Endodermal cell (in vitro differentiated cells): ENCODE data around the gene KRT15. TPM values are rescaled to one million over a fixed set of nuclear protein-coding genes. Genes with fewer than 3 reads are reported as not detected.

Source experiments
- DNase-seq: peaks from one replicate; pipeline ENCODE4 v3.0.0-alpha.2; 2017
- H3K27ac ChIP-seq: 2 replicates; pipeline ENCODE4 v1.5.1; 2013; ENCODE audit warnings: mild to moderate bottlenecking, low read depth, low read length, moderate library complexity
- H3K27me3 ChIP-seq: 2 replicates; pipeline ENCODE4 v1.6.1; 2013; ENCODE audit warnings: mild to moderate bottlenecking, low read length, moderate library complexity; ENCODE audit not compliant: insufficient read depth, control insufficient read depth, poor library complexity, severe bottlenecking
- H3K36me3 ChIP-seq: 2 replicates; pipeline ENCODE4 v1.7.0; 2013; ENCODE audit warnings: mild to moderate bottlenecking, low read length, moderate library complexity; ENCODE audit not compliant: control insufficient read depth, insufficient read depth
- H3K4me1 ChIP-seq: one replicate; pipeline ENCODE4 v1.7.0; 2013; ENCODE audit warnings: low read length; ENCODE audit not compliant: control insufficient read depth, insufficient read depth
- H3K4me3 ChIP-seq: 2 replicates; pipeline ENCODE4 v1.5.1; 2013; ENCODE audit warnings: mild to moderate bottlenecking, low read length, moderate library complexity
- H3K9ac ChIP-seq: 2 replicates; pipeline ENCODE4 v1.6.1; 2013; ENCODE audit warnings: mild to moderate bottlenecking, low read length, moderate library complexity; ENCODE audit not compliant: poor library complexity, severe bottlenecking; ENCODE audit errors: extremely low read depth
- H3K9me3 ChIP-seq: 2 replicates; pipeline ENCODE4 v1.6.1; 2013; ENCODE audit warnings: mild to moderate bottlenecking, low read length, moderate library complexity; ENCODE audit not compliant: control insufficient read depth
- H3K27ac Mint-ChIP-seq: 2 replicates; pipeline ENCODE4 v1.8.0; 2020; ENCODE audit warnings: mixed read lengths
- H3K27me3 Mint-ChIP-seq: 2 replicates; pipeline ENCODE4 v1.8.0; 2021; ENCODE audit warnings: mild to moderate bottlenecking, mixed read lengths; ENCODE audit not compliant: insufficient read depth
- H3K36me3 Mint-ChIP-seq: 2 replicates; pipeline ENCODE4 v1.8.0; 2020; ENCODE audit warnings: low read depth, mixed read lengths
- H3K4me1 Mint-ChIP-seq: 2 replicates; pipeline ENCODE4 v1.8.0; 2020; ENCODE audit warnings: mixed read lengths
- H3K4me3 Mint-ChIP-seq: 2 replicates; pipeline ENCODE4 v1.8.0; 2020; ENCODE audit warnings: mild to moderate bottlenecking, moderate library complexity, mixed read lengths
- H3K9me3 Mint-ChIP-seq: 2 replicates; pipeline ENCODE4 v1.8.0; 2020; ENCODE audit warnings: mild to moderate bottlenecking, mixed read lengths
- WGBS, 2 experiments: methylation state at CpG; one replicate each; pipeline versions ENCODE4 v1.1.5 to v1.1.7; 2013; ENCODE audit warnings: missing lambda C conversion rate in 2 of 2, mixed read lengths in 1 of 2; ENCODE audit not compliant: insufficient coverage in 1 of 2, insufficient read length in 1 of 2; 5-methylcytosine and 5-hydroxymethylcytosine counted together
- total RNA-seq, 2 donors: library from RNA; stranded (reverse); fragmentation: NEBNext Ultra II Directional in 1 of 2; extraction: Animal tissue kit (Norgen Biotek cat#: 25700) in 1 of 2; gene quantifications; 2 replicates in 1 of 2; 3 replicates in 1 of 2; pipeline ENCODE4 v1.2.1, GENCODE V29; 2021
- TF ChIP-seq, protein P1 (sequence below): fragments of 200-600 bp; sonication (generic); conservative IDR thresholded peaks from 2 replicates; pipeline ENCODE4 v1.5.0; 2021; ENCODE audit warnings: antibody characterized with exemption, mild to moderate bottlenecking

Gene KRT15
- total RNA-seq, 2 donors from 2014 or later: 0.95 to 1.2 TPM

DNA sequence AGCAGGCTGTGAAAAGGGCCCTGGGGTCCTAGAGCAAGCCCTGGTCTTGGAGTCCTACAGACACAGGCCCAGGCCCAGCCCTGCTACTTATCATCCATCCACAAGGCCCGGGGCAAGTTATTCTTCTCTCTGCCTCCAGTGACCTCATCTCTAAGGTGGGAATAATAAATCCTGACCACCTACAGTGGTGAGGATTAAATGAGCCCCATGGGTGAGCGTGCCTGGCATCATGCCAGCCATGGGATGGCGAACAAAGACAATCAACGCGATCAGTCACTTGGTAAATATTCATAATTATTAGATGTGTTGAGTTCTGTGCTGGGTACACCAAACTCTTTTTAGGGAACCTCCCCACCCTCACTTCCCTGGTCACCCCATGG is 5.5 kb downstream of the KRT15 start:
- H3K27ac ChIP-seq: no peak overlapping the region
- H3K9ac ChIP-seq: no peak overlapping the region
- H3K4me3 ChIP-seq: no peak overlapping the region
- Mint-ChIP-seq H3K27me3 (no peaks in the 10 kb centered on the region), H3K4me1 (peaks cover 11% of the 10 kb centered on the region), H3K4me3 (no peak overlapping the region), H3K36me3 (no peaks in the 10 kb centered on the region), H3K27ac (no peak overlapping the region), H3K9me3 (no peaks in the 10 kb centered on the region)
- H3K36me3 ChIP-seq: no peaks in the 10 kb centered on the region
- TF ChIP-seq, protein P1, sequence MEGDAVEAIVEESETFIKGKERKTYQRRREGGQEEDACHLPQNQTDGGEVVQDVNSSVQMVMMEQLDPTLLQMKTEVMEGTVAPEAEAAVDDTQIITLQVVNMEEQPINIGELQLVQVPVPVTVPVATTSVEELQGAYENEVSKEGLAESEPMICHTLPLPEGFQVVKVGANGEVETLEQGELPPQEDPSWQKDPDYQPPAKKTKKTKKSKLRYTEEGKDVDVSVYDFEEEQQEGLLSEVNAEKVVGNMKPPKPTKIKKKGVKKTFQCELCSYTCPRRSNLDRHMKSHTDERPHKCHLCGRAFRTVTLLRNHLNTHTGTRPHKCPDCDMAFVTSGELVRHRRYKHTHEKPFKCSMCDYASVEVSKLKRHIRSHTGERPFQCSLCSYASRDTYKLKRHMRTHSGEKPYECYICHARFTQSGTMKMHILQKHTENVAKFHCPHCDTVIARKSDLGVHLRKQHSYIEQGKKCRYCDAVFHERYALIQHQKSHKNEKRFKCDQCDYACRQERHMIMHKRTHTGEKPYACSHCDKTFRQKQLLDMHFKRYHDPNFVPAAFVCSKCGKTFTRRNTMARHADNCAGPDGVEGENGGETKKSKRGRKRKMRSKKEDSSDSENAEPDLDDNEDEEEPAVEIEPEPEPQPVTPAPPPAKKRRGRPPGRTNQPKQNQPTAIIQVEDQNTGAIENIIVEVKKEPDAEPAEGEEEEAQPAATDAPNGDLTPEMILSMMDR: no peak
- H3K27me3 ChIP-seq: no peaks in the 10 kb centered on the region
- H3K9me3 ChIP-seq: no peaks in the 10 kb centered on the region
- WGBS, 2 experiments: 98% methylated on average over 5 of the region's 5 CpGs; no CpG with 5 or more reads in 1 of the 2 experiments
- no peak for DNase-seq
- H3K4me1 ChIP-seq: no peaks in the 10 kb centered on the region

DNA sequence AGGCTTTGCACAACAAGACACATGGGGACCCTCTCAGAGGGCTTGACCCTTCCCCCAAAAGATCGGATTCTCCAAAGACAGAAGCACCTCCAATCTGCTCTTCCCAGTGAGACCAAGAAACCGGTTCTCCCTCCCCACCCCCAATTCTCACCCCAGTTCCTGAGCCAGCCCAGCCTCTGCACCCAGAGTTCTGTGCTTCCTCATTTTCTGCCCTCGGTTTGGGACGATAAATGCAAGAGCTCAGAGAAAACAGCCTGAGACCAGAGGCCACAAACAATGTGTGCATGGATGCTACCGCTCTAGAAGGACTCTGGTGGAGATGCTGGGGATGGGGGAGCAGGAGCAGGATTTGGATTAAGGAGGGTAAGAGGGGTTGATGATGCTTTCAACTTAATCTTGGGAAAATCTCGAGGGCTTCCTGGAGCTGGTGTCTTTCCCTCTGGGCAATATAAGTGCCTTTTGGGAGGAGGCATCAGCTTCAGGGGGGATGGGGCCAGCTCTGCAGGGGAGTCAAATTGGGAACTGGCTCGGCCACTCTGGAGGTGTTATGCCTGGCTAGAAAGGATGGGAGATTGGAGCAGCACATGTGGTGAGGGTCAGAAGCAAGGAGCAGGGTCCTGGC is 6.0 kb downstream of the KRT15 start:
- Histone ChIP-seq H3K27ac (no peak overlapping the region), H3K4me1 (no peaks in the 10 kb centered on the region), H3K4me3 (no peak overlapping the region), H3K9me3 (no peaks in the 10 kb centered on the region), H3K27me3 (no peaks in the 10 kb centered on the region), H3K36me3 (no peaks in the 10 kb centered on the region), H3K9ac (no peak overlapping the region)
- Mint-ChIP-seq H3K27ac (no peak overlapping the region), H3K4me3 (no peak overlapping the region), H3K9me3 (no peaks in the 10 kb centered on the region), H3K27me3 (no peaks in the 10 kb centered on the region), H3K4me1 (peaks cover 12% of the 10 kb centered on the region), H3K36me3 (no peaks in the 10 kb centered on the region)
- TF ChIP-seq, protein P1: no peak
- no peak for DNase-seq
- 85 to 100% methylated on average over 5 to 7 of the region's 7 CpGs for WGBS, 2 experiments

DNA sequence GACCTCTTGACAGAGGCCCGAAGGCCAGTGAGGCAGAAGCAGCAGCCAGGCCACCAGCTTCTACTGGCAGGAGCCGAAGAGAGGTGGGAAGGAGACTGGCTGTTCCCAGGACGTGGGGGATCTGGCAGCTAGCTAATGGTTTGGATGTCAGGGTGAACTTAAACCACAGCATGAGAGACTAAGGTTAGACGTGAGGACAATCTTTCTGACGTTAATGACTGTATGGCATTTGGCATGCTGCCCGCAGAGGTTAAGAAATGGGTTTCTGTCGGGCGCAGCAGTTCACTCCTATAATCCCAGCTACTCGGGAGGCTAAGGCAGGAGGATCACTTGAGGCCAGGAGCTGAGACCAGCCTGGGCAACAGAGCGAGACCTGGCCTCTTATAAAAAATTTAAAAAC is 7.0 kb downstream of the KRT15 start:
- Histone ChIP-seq H3K9ac (no peak overlapping the region), H3K27me3 (no peaks in the 10 kb centered on the region), H3K4me3 (no peak overlapping the region), H3K4me1 (no peaks in the 10 kb centered on the region), H3K9me3 (no peaks in the 10 kb centered on the region), H3K27ac (no peak overlapping the region), H3K36me3 (no peaks in the 10 kb centered on the region)
- DNase-seq: no peak
- Mint-ChIP-seq H3K27me3 (no peaks in the 10 kb centered on the region), H3K9me3 (no peaks in the 10 kb centered on the region), H3K36me3 (no peaks in the 10 kb centered on the region), H3K27ac (no peak overlapping the region), H3K4me1 (peaks cover 15% of the 10 kb centered on the region), H3K4me3 (no peak overlapping the region)
- TF ChIP-seq, protein P1: no peak
- 91 to 94% methylated on average over 10 of the region's 10 CpGs for WGBS, 2 experiments
